Activated T-helper 17 cell treated with anti-CD3 and anti-CD28 coated beads, Interleukin-2, amount 50 U/mL, for 72 hours (primary cell): Measurements from ENCODE around the gene TTC21B. TPM values are rescaled to one million over a fixed set of nuclear protein-coding genes. Genes with fewer than 3 reads are reported as not detected.

Source experiments
- ATAC-seq: fragments of 150-1000 bp; cut with Tn5 transposase; replicated peaks from 2 replicates; pipeline ENCODE4 v1.10.0; 2021; ENCODE audit warnings: mild to moderate bottlenecking, moderate library complexity
- H3K27ac Mint-ChIP-seq: one replicate; pipeline ENCODE4 v1.8.0; 2022; ENCODE audit warnings: mixed read lengths
- H3K27me3 Mint-ChIP-seq: one replicate; pipeline ENCODE4 v1.8.0; 2022; ENCODE audit warnings: mixed read lengths
- H3K36me3 Mint-ChIP-seq: one replicate; pipeline ENCODE4 v1.8.0; 2022; ENCODE audit warnings: low read depth, mild to moderate bottlenecking, mixed read lengths
- H3K4me1 Mint-ChIP-seq: one replicate; pipeline ENCODE4 v1.8.0; 2022; ENCODE audit warnings: mixed read lengths
- H3K4me3 Mint-ChIP-seq: one replicate; pipeline ENCODE4 v1.8.0; 2022; ENCODE audit warnings: mild to moderate bottlenecking, mixed read lengths
- H3K9me3 Mint-ChIP-seq: one replicate; pipeline ENCODE4 v1.8.0; 2022; ENCODE audit warnings: mixed read lengths
- total RNA-seq, 2 donors: library from RNA; stranded (reverse); gene quantifications; one replicate each; pipeline ENCODE4 v1.2.3, GENCODE V29; 2022

Gene TTC21B
- total RNA-seq, 2 donors from 2014 or later = 21.3 to 29.7 TPM

GRCh38 chr2:165952085-165952484 is 1.5 kb downstream of the TTC21B start:
- ATAC-seq = no peak

GRCh38 chr2:165950438-165950837 is 3.1 kb downstream of the TTC21B start:
- H3K4me3 Mint-ChIP-seq = no peak overlapping the region
- H3K27me3 Mint-ChIP-seq = no peaks in the 10 kb centered on the region
- no peaks in the 10 kb centered on the region for H3K4me1 Mint-ChIP-seq
- H3K27ac Mint-ChIP-seq = no peak overlapping the region
- no peak for ATAC-seq
- H3K9me3 Mint-ChIP-seq = no peaks in the 10 kb centered on the region
- H3K36me3 Mint-ChIP-seq = peaks cover 28% of the 10 kb centered on the region

More at GRCh38 chr2:165952085-165952484, 1.5 kb downstream of the TTC21B start:
- H3K9me3 Mint-ChIP-seq = no peaks in the 10 kb centered on the region
- no peak overlapping the region for H3K27ac Mint-ChIP-seq
- peaks cover 27% of the 10 kb centered on the region for H3K36me3 Mint-ChIP-seq
- no peaks in the 10 kb centered on the region for H3K4me1 Mint-ChIP-seq
- no peaks in the 10 kb centered on the region for H3K27me3 Mint-ChIP-seq
- H3K4me3 Mint-ChIP-seq = no peak overlapping the region

GRCh38 chr2:165941827-165942226 is 11.7 kb downstream of the TTC21B start:
- Mint-ChIP-seq H3K27ac (no peak overlapping the region), H3K27me3 (no peaks in the 10 kb centered on the region), H3K9me3 (no peaks in the 10 kb centered on the region), H3K4me1 (peaks cover 14% of the 10 kb centered on the region), H3K4me3 (no peak overlapping the region), H3K36me3 (peaks cover 79% of the 10 kb centered on the region)
- no peak for ATAC-seq

- H3K4me1 Mint-ChIP-seq = peaks cover 10% of the 10 kb centered on the region
- peaks cover 92% of the 10 kb centered on the region for H3K36me3 Mint-ChIP-seq
- ATAC-seq = no peak
- no peaks in the 10 kb centered on the region for H3K27me3 Mint-ChIP-seq
- no peak overlapping the region for H3K4me3 Mint-ChIP-seq
- H3K27ac Mint-ChIP-seq = peak overlapping the region; percentile 20
- no peaks in the 10 kb centered on the region for H3K9me3 Mint-ChIP-seq
Measured at GRCh38 chr2:165938237-165938636, 15.3 kb downstream of the TTC21B start.

GRCh38 chr2:165933211-165933910 is 20.2 kb downstream of the TTC21B start:
- peaks cover 7% of the 10 kb centered on the region for H3K4me1 Mint-ChIP-seq
- no peaks in the 10 kb centered on the region for H3K27me3 Mint-ChIP-seq
- H3K9me3 Mint-ChIP-seq = no peaks in the 10 kb centered on the region
- H3K27ac Mint-ChIP-seq = no peak overlapping the region
- ATAC-seq = no peak
- H3K4me3 Mint-ChIP-seq = no peak overlapping the region
- peaks cover 87% of the 10 kb centered on the region for H3K36me3 Mint-ChIP-seq

GRCh38 chr2:165927774-165928173 is 25.8 kb downstream of the TTC21B start:
- no peaks in the 10 kb centered on the region for H3K27me3 Mint-ChIP-seq
- peaks cover 88% of the 10 kb centered on the region for H3K36me3 Mint-ChIP-seq
- ATAC-seq = no peak
- H3K27ac Mint-ChIP-seq = no peak overlapping the region
- no peak overlapping the region for H3K4me3 Mint-ChIP-seq
- H3K4me1 Mint-ChIP-seq = peaks cover 5% of the 10 kb centered on the region
- H3K9me3 Mint-ChIP-seq = no peaks in the 10 kb centered on the region

GRCh38 chr2:165927353-165927752 is 26.2 kb downstream of the TTC21B start:
- no peaks in the 10 kb centered on the region for H3K27me3 Mint-ChIP-seq
- H3K36me3 Mint-ChIP-seq = peaks cover 91% of the 10 kb centered on the region
- H3K27ac Mint-ChIP-seq = no peak overlapping the region
- ATAC-seq = no peak
- peaks cover 5% of the 10 kb centered on the region for H3K4me1 Mint-ChIP-seq
- no peak overlapping the region for H3K4me3 Mint-ChIP-seq
- no peaks in the 10 kb centered on the region for H3K9me3 Mint-ChIP-seq

- Mint-ChIP-seq H3K9me3 (no peaks in the 10 kb centered on the region), H3K4me1 (peaks cover 5% of the 10 kb centered on the region), H3K4me3 (no peak overlapping the region), H3K36me3 (peaks cover 81% of the 10 kb centered on the region), H3K27ac (no peak overlapping the region), H3K27me3 (no peaks in the 10 kb centered on the region)
- no peak for ATAC-seq
Measured at GRCh38 chr2:165924946-165925345, 28.6 kb downstream of the TTC21B start.

- ATAC-seq = no peak
Measured at GRCh38 chr2:165920748-165921147, 32.8 kb downstream of the TTC21B start.

GRCh38 chr2:165913636-165914035 is 39.9 kb downstream of the TTC21B start:
- Mint-ChIP-seq H3K4me3 (no peak overlapping the region), H3K9me3 (no peaks in the 10 kb centered on the region), H3K27ac (no peak overlapping the region), H3K36me3 (peaks cover 90% of the 10 kb centered on the region), H3K27me3 (no peaks in the 10 kb centered on the region), H3K4me1 (no peaks in the 10 kb centered on the region)
- no peak for ATAC-seq

More at GRCh38 chr2:165920748-165921147, 32.8 kb downstream of the TTC21B start:
- H3K4me3 Mint-ChIP-seq = no peak overlapping the region
- peaks cover 83% of the 10 kb centered on the region for H3K36me3 Mint-ChIP-seq
- no peaks in the 10 kb centered on the region for H3K9me3 Mint-ChIP-seq
- no peak overlapping the region for H3K27ac Mint-ChIP-seq
- H3K4me1 Mint-ChIP-seq = no peaks in the 10 kb centered on the region
- H3K27me3 Mint-ChIP-seq = no peaks in the 10 kb centered on the region

- H3K4me3 Mint-ChIP-seq = no peak overlapping the region
- peaks cover 91% of the 10 kb centered on the region for H3K36me3 Mint-ChIP-seq
- H3K27ac Mint-ChIP-seq = no peak overlapping the region
- no peaks in the 10 kb centered on the region for H3K4me1 Mint-ChIP-seq
- ATAC-seq = no peak
- no peaks in the 10 kb centered on the region for H3K9me3 Mint-ChIP-seq
- no peaks in the 10 kb centered on the region for H3K27me3 Mint-ChIP-seq
Measured at GRCh38 chr2:165911981-165912380, 41.6 kb downstream of the TTC21B start.

- peaks cover 90% of the 10 kb centered on the region for H3K36me3 Mint-ChIP-seq
- no peak for ATAC-seq
- no peak overlapping the region for H3K27ac Mint-ChIP-seq
- H3K4me3 Mint-ChIP-seq = no peak overlapping the region
- H3K9me3 Mint-ChIP-seq = no peaks in the 10 kb centered on the region
- H3K27me3 Mint-ChIP-seq = no peaks in the 10 kb centered on the region
- H3K4me1 Mint-ChIP-seq = no peaks in the 10 kb centered on the region
Measured at GRCh38 chr2:165911231-165911630, 42.3 kb downstream of the TTC21B start.

GRCh38 chr2:165909466-165909865 is 44.1 kb downstream of the TTC21B start:
- Mint-ChIP-seq H3K27ac (no peak overlapping the region), H3K9me3 (no peaks in the 10 kb centered on the region), H3K36me3 (peaks cover 92% of the 10 kb centered on the region), H3K4me1 (no peaks in the 10 kb centered on the region), H3K27me3 (no peaks in the 10 kb centered on the region), H3K4me3 (no peak overlapping the region)
- ATAC-seq = no peak

GRCh38 chr2:165905854-165906253 is 47.7 kb downstream of the TTC21B start:
- Mint-ChIP-seq H3K36me3 (peaks cover 87% of the 10 kb centered on the region), H3K4me3 (no peak overlapping the region), H3K4me1 (peaks cover 9% of the 10 kb centered on the region), H3K27ac (no peak overlapping the region), H3K27me3 (no peaks in the 10 kb centered on the region), H3K9me3 (no peaks in the 10 kb centered on the region)
- no peak for ATAC-seq

GRCh38 chr2:165905269-165905668 is 48.3 kb downstream of the TTC21B start:
- H3K4me1 Mint-ChIP-seq = peaks cover 9% of the 10 kb centered on the region
- no peak overlapping the region for H3K4me3 Mint-ChIP-seq
- no peaks in the 10 kb centered on the region for H3K9me3 Mint-ChIP-seq
- no peak for ATAC-seq
- H3K36me3 Mint-ChIP-seq = peaks cover 91% of the 10 kb centered on the region
- no peak overlapping the region for H3K27ac Mint-ChIP-seq
- no peaks in the 10 kb centered on the region for H3K27me3 Mint-ChIP-seq
